K562 (cell line): ENCODE data around the gene DLX2. TPM values are rescaled to one million over a fixed set of nuclear protein-coding genes. Genes with fewer than 3 reads are reported as not detected.

ENCODE experiments used
- BMI1 ChIP-seq: fragments of 150-350 bp; IDR thresholded peaks from 2 replicates; pipeline ENCODE4 v1.6.1; 2014; ENCODE audit warnings: low read length
- CEBPG ChIP-seq, 3 experiments: fragments of 200-800 bp in 1 of 3; sonication (Bioruptor generic) in 1 of 3; sonication (generic) in 1 of 3; formaldehyde crosslinking in 1 of 3; IDR thresholded peaks in 2 of 3; conservative IDR thresholded peaks in 1 of 3; 2 replicates each; pipeline versions ENCODE4 v1.6.1 to v1.8.0; 2016 to 2022; ENCODE audit warnings: missing compliant biosample characterization in 2 of 3, missing genetic modification characterization in 2 of 3, mild to moderate bottlenecking in 1 of 3, missing genetic modification reagents in 1 of 3
- FOXP1 ChIP-seq: sonication (generic); formaldehyde crosslinking; IDR thresholded peaks from 2 replicates; pipeline ENCODE4 v1.8.0; 2022; ENCODE audit warnings: mild to moderate bottlenecking, missing genetic modification reagents
- L3MBTL2 ChIP-seq: fragments of 450-650 bp; IDR thresholded peaks from 2 replicates; pipeline ENCODE4 v1.6.1; 2016; ENCODE audit warnings: mild to moderate bottlenecking, moderate library complexity
- PHB ChIP-seq: fragments of 250-450 bp; sonication (Bioruptor Pico); IDR thresholded peaks from 2 replicates; pipeline ENCODE4 v1.5.0; 2021
- POU5F1 ChIP-seq: fragments of 150-350 bp; IDR thresholded peaks from 2 replicates; pipeline ENCODE4 v1.6.1; 2014; ENCODE audit warnings: borderline replicate concordance, low read length, low read depth, mild to moderate bottlenecking; ENCODE audit not compliant: partially characterized antibody
- RNF2 ChIP-seq: sonication (generic); IDR thresholded peaks from 2 replicates; pipeline ENCODE4 v1.6.1; 2016
- SAFB ChIP-seq: fragments of 200-400 bp; formaldehyde crosslinking; IDR thresholded peaks from 2 replicates; pipeline ENCODE4 v1.6.1; 2017; ENCODE audit warnings: low read depth, low read length, borderline replicate concordance
- SETDB1 ChIP-seq: IDR thresholded peaks from one replicate; pipeline ENCODE4 v1.6.1; 2012; ENCODE audit warnings: low read length, control low read depth, inconsistent platforms
- TAL1 ChIP-seq: fragments of 450-650 bp; IDR thresholded peaks from 2 replicates; pipeline ENCODE4 v1.6.1; 2016; ENCODE audit warnings: mild to moderate bottlenecking
- XRCC4 ChIP-seq: IDR thresholded peaks from one replicate; pipeline ENCODE4 v1.6.1; 2011; ENCODE audit not compliant: insufficient read depth, insufficient read length; ENCODE audit errors: extremely low read depth
- ZC3H11A ChIP-seq: IDR thresholded peaks from 2 replicates; pipeline ENCODE4 v1.6.1; 2012; ENCODE audit warnings: low read depth, low read length, improper control_type of control experiment
- ZC3H8 ChIP-seq: fragments of 450-650 bp; IDR thresholded peaks from 2 replicates; pipeline ENCODE4 v1.6.1; 2017
- ZKSCAN3 ChIP-seq: fragments of 250-450 bp; sonication (Bioruptor Pico); IDR thresholded peaks from 2 replicates; pipeline ENCODE4 v1.4.0; 2020
- ZNF224 ChIP-seq: sonication (generic); formaldehyde crosslinking; IDR thresholded peaks from 2 replicates; pipeline ENCODE4 v1.8.0; 2022; ENCODE audit warnings: mild to moderate bottlenecking, missing genetic modification reagents
- ZNF695 ChIP-seq: fragments of 450-650 bp; formaldehyde crosslinking; IDR thresholded peaks from 2 replicates; pipeline ENCODE4 v1.4.0; 2020; ENCODE audit warnings: mild to moderate bottlenecking, moderate library complexity
- ZNF696 ChIP-seq: fragments of 250-450 bp; sonication (Bioruptor Pico); conservative IDR thresholded peaks from 2 replicates; pipeline ENCODE4 v1.4.0; 2020; ENCODE audit warnings: mild to moderate bottlenecking, moderate library complexity
- ZNF699 ChIP-seq: fragments of 250-450 bp; sonication (Bioruptor Pico); IDR thresholded peaks from 2 replicates; pipeline ENCODE4 v1.8.0; 2021; ENCODE audit warnings: mild to moderate bottlenecking, moderate library complexity; ENCODE audit not compliant: insufficient replicate concordance
- polyA plus RNA-seq, 8 experiments: library from polyadenylated mRNA; depleted of rRNA in 4 of 8; stranded (reverse) in 5 of 8; unstranded in 3 of 8; fragments of >200 nt; fragmentation: Nextera tagmentation in 2 of 8; fragmentation: Illumina TruSeq in 1 of 8; extraction: Ambion mirVana in 2 of 8; extraction: Trizol in 1 of 8; gene quantifications; 2 replicates each; pipeline versions ENCODE4 v1.2.1 to v1.2.3, GENCODE V29; 2011 to 2014; ENCODE audit warnings: inconsistent platforms in 1 of 8, missing spikeins in 1 of 8
- total RNA-seq, 7 experiments: library from RNA; depleted of rRNA in 6 of 7; stranded (reverse); fragments of >200 nt in 6 of 7; fragmentation: Illumina TruSeq in 2 of 7; extraction: Trizol in 2 of 7; gene quantifications; 2 replicates each; pipeline versions ENCODE4 v1.2.1 to v1.2.3, GENCODE V29; 2011 to 2021; ENCODE audit warnings: low replicate concordance in 1 of 7
- TF ChIP-seq, protein P1 (sequence below): fragments of 250-450 bp; sonication (Bioruptor Pico); IDR thresholded peaks from 2 replicates; pipeline ENCODE4 v1.8.0; 2022; ENCODE audit warnings: moderate library complexity, mild to moderate bottlenecking, inconsistent platforms
- TF ChIP-seq, protein P2 (sequence below): sonication (generic); formaldehyde crosslinking; IDR thresholded peaks from 2 replicates; pipeline ENCODE4 v1.8.1; 2022; ENCODE audit warnings: missing genetic modification reagents
- TF ChIP-seq, protein P3 (sequence below): fragments of 250-450 bp; sonication (Bioruptor Pico); IDR thresholded peaks from 2 replicates; pipeline ENCODE4 v1.4.0; 2020; ENCODE audit warnings: mild to moderate bottlenecking, moderate library complexity
- TF ChIP-seq, protein P4 (sequence below): fragments of 450-650 bp; formaldehyde crosslinking; IDR thresholded peaks from 2 replicates; pipeline ENCODE4 v1.4.0; 2020; ENCODE audit warnings: mild to moderate bottlenecking
- TF ChIP-seq, protein P5 (sequence below): IDR thresholded peaks from 2 replicates; pipeline ENCODE4 v1.6.1; 2016; ENCODE audit warnings: missing genetic modification characterization, missing compliant biosample characterization
- TF ChIP-seq, protein P6 (sequence below): sonication (generic); formaldehyde crosslinking; IDR thresholded peaks from 2 replicates; pipeline ENCODE4 v1.8.1; 2023; ENCODE audit warnings: mild to moderate bottlenecking, missing genetic modification reagents

DLX2 gene
- total and polyA plus RNA-seq, 9 of the 15 experiments (the other 6 are each of a cell fraction or from before 2014, with no cell fraction given), result 0.14 to 4.3 (median 0.86) TPM

DNA sequence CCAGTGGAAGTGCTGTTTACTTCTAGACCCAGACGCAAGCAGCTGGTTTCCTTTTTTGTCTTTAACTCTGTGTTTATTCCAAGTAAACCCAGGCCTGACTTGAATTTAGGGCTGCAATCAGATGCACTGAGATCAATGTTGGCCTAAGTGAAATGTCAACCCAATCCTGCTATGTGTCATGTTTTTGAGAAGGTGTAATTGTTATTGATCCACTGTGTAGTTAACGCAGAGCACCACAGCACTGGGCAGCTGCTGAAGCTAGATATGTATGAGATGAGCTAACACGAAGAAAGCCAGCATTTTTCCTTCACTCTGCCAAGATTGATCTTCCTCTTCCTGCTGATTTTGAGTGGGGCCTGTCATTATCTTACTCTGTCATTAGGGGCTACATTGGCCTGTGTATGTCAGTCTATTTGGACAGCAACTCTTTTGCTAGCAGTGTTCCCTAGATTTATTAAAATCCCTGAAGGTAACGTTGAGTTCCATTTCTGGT lies 36.3 kb downstream of the DLX2 start (continued):
- TF ChIP-seq, protein P1, sequence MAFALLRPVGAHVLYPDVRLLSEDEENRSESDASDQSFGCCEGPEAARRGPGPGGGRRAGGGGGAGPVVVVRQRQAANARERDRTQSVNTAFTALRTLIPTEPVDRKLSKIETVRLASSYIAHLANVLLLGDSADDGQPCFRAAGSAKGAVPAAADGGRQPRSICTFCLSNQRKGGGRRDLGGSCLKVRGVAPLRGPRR (CRISPR knock-in tag), result no peak
- TF ChIP-seq, protein P2, sequence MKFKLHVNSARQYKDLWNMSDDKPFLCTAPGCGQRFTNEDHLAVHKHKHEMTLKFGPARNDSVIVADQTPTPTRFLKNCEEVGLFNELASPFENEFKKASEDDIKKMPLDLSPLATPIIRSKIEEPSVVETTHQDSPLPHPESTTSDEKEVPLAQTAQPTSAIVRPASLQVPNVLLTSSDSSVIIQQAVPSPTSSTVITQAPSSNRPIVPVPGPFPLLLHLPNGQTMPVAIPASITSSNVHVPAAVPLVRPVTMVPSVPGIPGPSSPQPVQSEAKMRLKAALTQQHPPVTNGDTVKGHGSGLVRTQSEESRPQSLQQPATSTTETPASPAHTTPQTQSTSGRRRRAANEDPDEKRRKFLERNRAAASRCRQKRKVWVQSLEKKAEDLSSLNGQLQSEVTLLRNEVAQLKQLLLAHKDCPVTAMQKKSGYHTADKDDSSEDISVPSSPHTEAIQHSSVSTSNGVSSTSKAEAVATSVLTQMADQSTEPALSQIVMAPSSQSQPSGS, result no peak
- TF ChIP-seq, protein P3, sequence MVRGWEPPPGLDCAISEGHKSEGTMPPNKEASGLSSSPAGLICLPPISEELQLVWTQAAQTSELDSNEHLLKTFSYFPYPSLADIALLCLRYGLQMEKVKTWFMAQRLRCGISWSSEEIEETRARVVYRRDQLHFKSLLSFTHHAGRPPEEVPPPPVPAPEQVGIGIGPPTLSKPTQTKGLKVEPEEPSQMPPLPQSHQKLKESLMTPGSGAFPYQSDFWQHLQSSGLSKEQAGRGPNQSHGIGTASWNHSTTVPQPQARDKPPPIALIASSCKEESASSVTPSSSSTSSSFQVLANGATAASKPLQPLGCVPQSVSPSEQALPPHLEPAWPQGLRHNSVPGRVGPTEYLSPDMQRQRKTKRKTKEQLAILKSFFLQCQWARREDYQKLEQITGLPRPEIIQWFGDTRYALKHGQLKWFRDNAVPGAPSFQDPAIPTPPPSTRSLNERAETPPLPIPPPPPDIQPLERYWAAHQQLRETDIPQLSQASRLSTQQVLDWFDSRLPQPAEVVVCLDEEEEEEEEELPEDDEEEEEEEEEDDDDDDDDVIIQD (CRISPR knock-in tag), result no peak
- no peak for TF ChIP-seq ZNF695 (CRISPR knock-in tag)
- TF ChIP-seq SAFB, result no peak
- TF ChIP-seq ZNF699, result no peak
- TF ChIP-seq CEBPG (CRISPR knock-in tag; IDR thresholded peaks at IDR 0.05), result peak; percentile 85
- TF ChIP-seq CEBPG (tag; conservative IDR thresholded peaks at IDR 0.05 in 1 of 2, IDR thresholded peaks at IDR 0.05 in 1 of 2), result peak in 1 of 2 experiments; percentile 81; a peak in 2 of 4 replicates
- TF ChIP-seq, protein P4, sequence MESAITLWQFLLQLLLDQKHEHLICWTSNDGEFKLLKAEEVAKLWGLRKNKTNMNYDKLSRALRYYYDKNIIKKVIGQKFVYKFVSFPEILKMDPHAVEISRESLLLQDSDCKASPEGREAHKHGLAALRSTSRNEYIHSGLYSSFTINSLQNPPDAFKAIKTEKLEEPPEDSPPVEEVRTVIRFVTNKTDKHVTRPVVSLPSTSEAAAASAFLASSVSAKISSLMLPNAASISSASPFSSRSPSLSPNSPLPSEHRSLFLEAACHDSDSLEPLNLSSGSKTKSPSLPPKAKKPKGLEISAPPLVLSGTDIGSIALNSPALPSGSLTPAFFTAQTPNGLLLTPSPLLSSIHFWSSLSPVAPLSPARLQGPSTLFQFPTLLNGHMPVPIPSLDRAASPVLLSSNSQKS (CRISPR knock-in tag), result no peak
- TF ChIP-seq ZC3H11A, result no peak
- peak; percentile 71 for TF ChIP-seq TAL1
- TF ChIP-seq ZC3H8, result no peak
- TF ChIP-seq, protein P5, sequence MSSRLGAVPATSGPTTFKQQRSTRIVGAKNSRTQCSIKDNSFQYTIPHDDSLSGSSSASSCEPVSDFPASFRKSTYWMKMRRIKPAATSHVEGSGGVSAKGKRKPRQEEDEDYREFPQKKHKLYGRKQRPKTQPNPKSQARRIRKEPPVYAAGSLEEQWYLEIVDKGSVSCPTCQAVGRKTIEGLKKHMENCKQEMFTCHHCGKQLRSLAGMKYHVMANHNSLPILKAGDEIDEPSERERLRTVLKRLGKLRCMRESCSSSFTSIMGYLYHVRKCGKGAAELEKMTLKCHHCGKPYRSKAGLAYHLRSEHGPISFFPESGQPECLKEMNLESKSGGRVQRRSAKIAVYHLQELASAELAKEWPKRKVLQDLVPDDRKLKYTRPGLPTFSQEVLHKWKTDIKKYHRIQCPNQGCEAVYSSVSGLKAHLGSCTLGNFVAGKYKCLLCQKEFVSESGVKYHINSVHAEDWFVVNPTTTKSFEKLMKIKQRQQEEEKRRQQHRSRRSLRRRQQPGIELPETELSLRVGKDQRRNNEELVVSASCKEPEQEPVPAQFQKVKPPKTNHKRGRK (tag), result no peak
- peak; percentile 56; the same call in 1 of the 2 replicates for TF ChIP-seq RNF2
- TF ChIP-seq PHB (CRISPR knock-in tag), result no peak
- TF ChIP-seq SETDB1, result no peak
- TF ChIP-seq XRCC4, result no peak
- TF ChIP-seq, protein P6, sequence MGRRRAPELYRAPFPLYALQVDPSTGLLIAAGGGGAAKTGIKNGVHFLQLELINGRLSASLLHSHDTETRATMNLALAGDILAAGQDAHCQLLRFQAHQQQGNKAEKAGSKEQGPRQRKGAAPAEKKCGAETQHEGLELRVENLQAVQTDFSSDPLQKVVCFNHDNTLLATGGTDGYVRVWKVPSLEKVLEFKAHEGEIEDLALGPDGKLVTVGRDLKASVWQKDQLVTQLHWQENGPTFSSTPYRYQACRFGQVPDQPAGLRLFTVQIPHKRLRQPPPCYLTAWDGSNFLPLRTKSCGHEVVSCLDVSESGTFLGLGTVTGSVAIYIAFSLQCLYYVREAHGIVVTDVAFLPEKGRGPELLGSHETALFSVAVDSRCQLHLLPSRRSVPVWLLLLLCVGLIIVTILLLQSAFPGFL (CRISPR knock-in tag), result no peak
- TF ChIP-seq ZKSCAN3 (CRISPR knock-in tag), result no peak
- TF ChIP-seq ZNF224 (CRISPR knock-in tag), result no peak
- TF ChIP-seq BMI1, result no peak
- TF ChIP-seq POU5F1, result no peak
- TF ChIP-seq L3MBTL2, result no peak; the same call in 1 of the 2 replicates
- no peak for TF ChIP-seq ZNF696 (CRISPR knock-in tag)
- TF ChIP-seq FOXP1, result no peak
